HG02870 (cell line): ENCODE results near the gene CCM2.

Source experiments
- ATAC-seq: cut with Tn5 transposase; IDR thresholded peaks from one replicate; pipeline ENCODE4 v1.9.1; 2021; ENCODE audit warnings: mild to moderate bottlenecking, moderate library complexity; ENCODE audit not compliant: unreplicated experiment

CCM2 gene

DNA sequence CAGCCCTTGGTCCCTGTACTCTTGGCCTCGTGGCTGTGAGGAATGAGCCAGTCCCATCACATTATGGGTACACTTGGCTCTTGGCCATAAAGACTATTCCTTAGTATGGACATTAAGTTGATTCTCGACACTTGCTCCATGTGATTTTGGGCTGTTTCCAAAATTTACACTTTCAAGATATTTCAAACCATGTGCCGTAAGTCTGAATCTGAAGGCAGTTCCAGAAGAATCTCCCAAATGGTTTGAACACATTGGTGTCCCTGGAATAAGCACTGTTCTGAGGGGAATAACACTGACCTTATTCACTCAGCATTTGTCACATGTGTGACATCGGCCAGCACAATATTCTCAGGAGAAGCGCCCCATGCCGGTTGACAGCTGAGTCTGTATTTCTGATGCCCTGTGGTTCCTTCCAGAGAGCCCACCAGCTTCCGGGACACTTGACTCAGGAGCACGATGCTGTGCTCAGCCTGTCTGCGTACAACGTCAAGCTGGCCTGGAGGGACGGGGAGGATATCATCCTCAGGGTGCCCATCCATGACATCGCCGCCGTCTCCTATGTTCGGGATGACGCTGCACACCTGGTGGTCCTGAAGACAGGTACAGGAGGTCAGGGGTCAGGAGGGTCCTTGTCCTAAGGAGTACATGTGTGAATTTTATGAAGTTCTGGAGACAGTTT, 64.2 kb downstream of the CCM2 start:
- ATAC-seq: no peak

DNA sequence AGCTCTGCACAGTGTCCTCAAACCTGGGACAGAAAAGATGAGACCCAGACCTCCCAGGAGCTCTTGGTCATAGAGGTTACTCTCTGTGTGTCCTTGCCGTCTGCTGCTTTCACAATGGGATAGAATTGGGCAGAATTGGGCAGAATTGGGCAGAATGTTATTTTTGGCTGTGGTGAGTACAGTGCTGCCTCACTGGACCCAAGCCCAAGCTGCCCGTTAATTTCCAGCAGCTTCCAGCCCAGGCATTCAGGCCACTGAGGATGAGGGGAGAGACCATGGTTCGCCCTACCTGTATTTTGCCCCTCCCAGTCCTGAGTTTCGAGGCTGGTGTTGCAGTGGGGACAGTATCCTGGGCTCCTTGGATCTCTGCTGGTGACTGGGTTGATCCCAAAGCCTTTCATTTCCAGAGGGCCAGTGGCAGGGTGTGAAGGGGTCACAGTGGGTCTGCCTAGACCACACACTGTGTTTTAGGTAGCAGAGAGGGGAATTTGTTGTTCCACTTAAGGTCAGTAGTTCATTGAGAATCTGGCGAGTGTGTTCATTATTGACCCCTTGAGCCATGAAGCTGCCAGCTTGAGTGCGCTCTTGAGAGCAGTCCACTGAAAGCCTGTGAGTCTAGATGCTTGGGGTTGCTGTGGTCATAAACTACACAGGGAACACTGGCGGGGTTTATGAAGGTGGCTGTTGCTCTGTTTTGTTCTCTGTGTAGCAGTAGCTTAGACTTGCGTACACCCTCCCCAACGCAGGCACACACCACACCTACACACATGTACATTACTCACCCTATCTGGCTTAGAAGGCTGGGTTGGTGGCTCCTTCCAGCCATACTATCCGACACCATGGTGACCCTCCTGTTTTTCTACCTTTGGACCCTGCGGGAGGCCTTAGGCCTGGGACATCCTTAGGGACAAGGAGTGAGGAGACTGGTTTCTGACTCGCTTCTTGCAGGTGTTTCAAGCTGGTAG, 65.3 kb downstream of the CCM2 start:
- ATAC-seq: no peak

DNA sequence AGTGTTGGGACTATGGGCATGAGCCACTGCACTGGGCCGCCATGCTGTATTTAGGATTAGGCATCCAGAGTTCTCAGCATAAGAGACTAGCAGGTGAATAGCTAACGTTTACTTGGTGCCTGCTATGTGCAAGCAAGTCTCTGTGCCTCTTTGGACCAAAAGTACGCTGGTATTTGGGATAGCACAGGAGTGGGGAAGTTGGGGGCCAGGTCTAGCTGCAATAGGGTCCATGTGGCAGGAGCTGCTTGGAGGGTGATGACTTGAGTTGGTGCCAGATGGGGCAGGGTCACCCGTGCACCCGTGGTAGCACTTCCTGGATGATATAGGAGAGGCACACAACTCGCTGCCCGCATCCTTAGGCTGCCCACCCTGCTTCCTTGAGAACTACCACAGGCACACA, 66.4 kb downstream of the CCM2 start:
- no peak for ATAC-seq

DNA sequence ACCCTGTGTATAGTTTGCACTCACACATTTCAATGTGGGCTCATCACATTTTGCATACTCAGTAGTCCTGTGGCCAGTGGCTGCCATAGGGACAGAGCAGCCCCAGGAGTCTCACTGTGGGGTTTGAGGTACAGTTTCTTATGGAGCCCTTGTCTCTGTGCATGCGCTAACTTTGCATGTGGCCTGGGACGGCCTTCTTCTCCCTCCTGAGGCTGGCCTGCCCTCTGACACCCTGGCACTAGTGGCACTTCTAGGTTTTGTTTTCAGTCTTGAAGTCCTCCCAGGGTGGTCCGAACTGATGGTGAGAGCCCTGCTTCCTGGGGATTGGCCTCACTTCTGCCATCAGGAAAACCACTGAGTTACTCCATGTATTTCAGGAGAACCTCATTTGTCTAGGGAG, 67.6 kb downstream of the CCM2 start:
- no peak for ATAC-seq

DNA sequence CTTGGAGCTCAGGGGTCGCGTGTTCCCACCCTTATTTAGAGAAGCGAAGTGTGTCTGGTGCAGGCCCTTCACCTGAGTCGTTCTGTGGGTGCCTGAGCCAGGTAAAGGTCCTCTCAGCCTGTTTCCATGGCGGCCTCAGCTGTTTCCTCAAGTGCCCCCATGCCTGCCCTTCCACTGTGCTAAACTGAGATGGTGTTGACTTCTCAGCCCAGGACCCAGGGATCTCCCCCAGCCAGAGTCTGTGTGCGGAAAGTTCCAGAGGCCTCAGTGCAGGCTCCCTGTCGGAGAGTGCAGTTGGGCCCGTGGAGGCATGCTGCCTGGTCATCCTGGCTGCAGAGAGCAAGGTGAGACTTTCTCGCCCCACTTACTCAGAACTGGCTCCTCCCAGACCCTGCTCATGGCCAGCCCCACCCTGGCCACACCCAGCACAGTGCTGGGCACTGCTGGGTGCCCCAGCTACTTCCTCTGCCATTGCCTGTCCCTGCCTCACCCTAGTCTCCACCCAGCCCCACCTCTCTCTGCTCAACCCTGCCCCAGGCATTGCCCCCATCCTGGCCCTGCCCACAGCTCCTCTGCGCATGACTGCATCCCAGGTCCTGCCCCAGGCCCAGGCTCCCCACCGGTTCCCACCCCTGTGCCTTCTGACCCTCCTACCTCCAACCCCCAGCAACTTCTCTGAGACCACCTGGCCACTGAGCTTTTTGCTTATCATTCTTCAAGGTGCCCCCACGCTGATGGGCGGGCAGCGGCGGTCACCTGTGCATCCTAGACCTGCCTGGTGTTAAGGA, 68.4 kb downstream of the CCM2 start:
- ATAC-seq: no peak

DNA sequence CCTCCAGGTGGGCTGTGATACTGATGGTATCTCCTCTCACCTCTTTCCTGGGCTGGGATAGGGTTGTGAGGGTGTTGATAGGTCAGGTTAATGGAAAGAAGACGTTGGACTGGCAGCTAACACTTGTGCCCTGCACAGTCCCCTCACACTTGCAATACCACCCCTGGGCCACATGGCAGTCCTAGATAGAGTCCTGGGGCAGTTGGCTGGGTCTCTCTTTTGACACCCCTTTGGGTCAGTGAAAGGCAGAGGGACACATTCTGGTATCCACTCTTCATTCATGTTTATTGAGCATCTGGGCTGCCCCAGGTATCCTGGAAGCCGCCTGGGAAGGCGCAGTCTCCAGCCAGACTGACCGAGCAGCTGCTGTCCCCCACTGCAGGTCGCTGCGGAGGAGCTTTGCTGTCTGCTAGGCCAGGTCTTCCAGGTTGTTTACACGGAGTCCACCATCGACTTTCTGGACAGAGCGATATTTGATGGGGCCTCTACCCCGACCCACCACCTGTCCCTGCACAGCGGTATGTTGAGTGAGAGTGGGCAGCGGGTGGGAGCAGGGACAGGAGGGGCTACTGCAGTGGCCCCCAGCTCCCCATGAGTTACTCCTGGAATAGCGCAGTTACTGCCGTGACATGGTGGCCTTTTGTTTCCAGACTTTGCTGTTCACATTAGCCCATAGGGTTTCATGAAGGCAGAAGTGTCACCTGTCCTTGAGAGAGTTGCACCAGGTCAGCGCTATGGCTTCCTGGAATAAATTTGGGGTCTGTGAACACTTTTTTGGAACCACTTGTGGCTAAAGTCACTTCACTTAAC, 69.6 kb downstream of the CCM2 start:
- no peak for ATAC-seq

DNA sequence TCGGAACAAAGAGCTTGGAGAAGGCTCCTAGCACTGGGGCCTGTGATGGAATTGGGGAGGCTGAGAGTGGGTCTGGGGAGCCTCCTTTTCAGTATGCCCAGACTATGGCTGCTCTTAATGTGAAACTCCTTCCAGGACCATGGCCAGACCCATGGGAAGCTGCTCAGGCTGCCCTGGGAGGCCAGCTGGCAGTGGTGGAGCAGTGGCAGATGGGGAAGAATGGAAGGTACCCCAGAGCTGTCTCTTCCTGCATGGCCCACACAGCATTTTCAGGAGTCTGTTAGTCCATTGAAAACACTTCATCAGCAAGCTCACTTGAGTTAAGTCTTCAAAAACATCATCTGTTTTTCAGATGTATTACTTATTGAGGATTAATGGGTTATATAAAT, 70.2 kb downstream of the CCM2 start:
- no peak for ATAC-seq

DNA sequence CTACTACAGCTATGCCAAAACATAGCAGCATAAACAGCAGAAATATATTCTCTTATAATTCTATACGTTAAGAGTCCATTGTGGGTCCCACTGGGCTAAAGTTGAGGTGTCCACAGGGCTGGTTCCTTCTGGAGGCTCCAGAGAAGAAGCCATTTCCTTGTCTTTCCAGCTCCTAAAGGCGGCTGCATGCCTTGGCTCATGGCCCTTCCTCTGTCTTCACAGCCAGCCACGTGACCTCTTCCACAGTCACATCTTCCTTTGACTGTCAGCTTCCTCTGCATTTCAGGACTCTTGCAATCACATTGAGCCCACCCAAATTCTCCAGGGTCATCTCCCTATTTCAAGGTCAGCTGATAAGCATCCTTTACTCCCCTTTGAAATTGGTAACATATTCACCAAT, 71.5 kb downstream of the CCM2 start:
- no peak for ATAC-seq

DNA sequence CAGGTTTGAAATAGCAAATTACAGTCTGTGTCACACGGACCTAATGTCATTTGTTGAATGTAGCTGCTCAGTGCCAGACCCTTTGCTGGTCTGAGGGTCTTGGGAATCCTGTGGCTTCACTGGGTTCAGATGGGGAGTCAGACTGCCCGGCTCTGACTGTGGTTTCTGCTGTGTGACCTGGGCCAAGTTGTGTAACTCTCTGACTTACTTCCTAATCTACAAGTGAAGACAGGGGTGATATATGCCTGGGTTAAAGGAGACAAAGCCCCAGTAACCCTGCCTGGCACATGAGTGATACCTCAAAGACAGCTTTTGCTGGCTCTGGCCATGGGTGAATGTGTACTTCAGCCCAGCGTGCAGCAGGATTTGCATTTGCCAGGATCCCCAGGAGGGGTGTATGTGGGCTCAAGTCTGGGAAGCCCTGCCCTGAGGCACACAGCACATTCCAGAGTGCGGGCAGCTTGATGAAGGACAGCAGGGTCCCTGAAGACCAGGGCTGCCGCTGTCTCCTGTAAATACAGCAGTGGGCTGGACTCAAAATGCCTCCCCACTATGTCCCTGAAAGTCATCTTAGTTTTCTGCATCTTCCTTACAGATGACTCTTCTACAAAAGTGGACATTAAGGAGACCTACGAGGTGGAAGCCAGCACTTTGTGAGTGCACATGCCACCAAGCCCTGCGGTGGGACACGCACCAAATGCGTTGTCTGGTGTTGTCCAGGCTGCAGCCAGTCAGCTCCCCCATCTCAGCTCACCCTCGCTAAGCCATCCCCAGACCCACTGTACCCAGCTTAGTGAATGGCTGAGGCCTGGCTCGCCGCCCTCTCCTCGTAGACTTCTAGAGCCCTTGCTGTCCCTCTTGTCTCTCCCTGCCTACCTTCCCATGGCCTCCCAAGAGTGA, 72.4 kb downstream of the CCM2 start:
- no peak for ATAC-seq

DNA sequence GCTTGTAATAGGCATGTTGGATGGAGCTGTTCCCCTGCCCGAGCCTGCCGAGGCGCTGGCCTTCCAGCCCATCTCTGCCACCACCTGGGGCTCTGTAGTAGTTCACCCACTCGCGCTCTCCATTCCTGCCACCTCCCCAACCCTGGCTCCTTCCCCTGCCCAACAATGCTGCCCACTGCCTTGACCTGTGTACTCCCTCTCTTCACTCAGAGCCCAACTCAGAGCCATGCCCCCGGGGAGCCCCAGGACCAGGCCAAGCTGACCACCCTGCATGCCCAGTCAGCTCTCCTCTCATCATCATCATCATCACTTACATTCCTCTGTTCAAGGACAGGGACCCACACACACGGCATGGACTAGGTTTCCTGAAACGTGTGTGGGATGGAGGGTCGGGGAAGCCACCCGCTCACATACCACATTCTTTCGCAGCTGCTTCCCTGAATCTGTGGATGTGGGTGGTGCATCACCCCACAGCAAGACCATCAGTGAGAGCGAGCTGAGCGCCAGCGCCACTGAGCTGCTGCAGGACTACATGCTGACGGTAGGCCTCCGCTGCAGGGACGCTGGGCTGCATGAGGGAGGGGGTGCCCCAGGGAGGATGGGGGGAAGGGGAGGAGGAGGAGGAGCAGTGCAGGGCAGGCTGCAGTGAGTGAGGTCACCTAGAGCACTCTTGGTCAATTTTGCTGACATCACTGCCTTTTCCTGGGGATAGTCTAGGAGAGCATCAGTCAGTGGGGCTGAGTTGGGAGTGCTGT, 73.2 kb downstream of the CCM2 start:
- ATAC-seq: no peak

DNA sequence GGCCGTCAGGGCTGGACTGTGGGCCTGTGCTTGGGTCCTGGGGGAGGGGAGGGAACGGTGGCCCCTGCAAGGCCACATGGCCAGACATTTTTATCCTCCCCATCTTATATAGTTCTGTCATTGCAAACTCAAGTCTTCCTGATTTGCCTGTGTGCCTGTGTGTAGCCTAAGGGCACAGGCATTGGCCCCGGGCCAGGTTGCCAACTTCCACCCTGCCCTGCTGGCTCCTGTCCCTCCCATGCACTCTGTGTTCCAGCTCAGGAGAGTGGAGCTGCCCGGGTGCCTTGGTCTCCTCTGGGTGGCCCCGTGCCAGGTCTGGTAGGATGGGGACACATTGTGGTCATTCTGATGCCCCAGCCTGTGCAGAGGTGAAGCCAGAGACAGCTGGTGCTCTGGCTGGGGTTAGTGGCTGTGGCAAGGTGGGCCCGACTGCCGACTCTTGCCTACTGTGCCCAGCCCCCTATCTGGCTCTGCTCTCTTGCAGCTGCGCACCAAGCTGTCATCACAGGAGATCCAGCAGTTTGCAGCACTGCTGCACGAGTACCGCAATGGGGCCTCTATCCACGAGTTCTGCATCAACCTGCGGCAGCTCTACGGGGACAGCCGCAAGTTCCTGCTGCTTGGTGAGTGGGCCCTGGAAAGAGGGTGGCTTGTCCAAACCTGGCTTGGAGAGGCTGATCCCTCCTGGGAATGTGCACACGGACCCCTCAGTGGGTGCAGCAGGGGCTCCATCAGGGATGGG, 74.0 kb downstream of the CCM2 start:
- no peak for ATAC-seq

DNA sequence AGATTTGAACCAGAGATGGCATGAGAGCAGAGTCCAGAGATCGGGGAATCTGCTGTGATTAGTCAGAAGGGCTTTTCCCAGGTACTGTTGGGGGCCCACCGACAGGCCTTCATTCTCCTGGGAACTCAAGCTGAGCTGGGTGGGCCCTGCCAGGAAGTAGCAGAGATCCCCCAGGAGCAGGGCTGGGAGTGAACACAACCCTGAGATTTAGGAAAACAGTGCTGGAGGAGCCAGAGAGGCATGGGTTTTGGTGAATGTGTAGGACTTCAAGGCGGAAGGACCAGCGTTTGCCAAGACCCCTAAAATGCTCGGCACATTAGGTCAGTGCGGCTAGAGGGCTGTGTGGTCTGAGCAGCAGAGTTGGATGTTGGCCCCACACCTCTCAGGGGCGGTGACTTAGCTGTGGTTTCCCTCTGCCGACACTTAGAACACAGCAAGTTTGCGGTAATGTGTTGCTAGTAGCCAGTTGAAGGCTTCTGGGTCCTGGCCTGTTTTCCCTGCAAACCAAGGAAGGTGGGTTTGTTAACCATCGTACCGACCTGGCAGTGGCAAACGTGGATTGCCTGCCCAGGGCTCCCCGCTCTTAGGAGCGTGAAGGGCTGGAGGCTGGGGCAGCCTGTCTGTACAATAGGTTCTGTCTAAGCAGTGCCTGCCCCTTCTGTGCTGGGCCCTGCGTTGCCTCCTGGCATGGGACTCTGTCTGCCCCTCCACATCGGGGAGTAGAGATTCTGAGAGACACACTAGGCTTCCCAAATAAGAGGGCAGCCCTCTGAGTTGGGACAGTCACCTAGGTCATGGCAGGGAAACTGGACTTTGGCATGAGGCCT, 74.7 kb downstream of the CCM2 start:
- no peak for ATAC-seq

DNA sequence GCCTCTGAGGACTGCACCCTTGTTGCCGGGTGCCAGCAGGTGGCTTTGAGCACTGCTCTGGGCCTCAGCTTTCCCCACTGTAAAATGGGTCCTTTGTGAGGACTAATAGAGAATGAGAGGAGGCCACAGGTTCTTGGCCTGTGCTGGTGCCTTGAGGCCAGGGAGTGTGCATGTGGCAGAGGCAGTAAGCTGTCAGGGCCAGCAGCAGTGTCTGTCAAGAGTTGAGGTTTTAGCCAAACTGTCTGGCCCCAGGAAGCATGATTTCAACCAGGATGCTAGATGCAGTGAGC, 75.3 kb downstream of the CCM2 start:
- ATAC-seq: no peak

DNA sequence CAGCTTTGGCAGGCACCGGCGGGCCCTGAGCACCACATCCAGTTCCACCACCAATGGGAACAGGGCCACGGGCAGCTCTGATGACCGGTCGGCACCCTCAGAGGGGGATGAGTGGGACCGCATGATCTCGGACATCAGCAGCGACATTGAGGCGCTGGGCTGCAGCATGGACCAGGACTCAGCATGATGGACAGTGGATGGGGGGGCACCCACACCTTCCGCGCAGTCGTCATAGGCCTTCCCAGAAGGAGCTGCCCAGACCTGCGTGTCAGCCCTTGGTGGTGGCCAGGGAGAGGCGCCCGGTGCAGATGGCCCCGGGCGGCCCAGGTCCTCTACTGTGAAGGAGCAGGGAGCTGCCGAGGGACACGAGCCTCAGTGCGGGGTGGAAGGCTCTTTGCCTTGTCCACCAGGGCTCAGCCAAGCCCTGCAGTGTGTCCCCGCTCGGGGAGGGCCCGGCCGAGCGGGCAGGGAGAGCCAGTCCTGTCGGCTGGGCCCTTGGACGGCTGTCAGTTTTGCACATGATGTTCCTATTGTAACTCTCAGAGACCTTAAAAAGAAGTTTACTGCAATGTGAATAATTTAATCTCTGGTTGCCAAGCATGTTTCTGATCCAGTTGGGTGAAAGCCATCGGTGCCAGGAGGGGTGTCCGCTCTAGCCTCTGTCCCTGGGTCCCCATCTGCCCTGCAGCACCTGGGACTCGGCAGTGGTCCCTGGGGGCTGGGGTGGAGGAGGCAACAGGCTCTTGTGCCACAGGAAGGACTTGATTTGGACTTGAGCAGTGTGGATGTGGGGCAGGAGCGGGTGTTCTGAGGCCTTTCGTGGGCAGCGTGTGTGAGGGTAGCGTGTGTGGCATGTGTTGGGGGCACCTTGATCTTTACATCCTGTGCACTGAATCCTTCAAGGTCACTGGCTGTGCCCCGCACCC, 76.1 kb downstream of the CCM2 start:
- ATAC-seq: no peak

DNA sequence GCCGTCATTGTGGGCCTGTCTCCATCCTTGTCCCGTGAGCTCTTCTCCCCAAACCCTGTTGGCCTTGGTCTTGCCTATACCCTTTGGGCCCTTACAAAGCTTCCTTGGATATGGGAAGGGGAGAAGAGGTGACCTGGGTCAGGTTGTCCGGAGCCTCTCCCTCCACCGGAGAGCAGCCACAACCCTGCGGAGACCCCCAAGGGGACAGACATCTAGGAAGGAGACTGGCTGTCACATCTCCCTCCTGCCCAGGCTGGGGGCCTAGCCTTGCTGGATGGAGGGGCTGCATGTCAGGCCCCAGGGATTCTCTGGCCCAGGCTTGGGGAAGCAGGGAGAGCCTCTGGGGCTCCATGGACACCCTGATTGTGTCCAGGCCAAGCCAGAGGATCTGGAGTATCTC, 76.9 kb downstream of the CCM2 start:
- no peak for ATAC-seq

DNA sequence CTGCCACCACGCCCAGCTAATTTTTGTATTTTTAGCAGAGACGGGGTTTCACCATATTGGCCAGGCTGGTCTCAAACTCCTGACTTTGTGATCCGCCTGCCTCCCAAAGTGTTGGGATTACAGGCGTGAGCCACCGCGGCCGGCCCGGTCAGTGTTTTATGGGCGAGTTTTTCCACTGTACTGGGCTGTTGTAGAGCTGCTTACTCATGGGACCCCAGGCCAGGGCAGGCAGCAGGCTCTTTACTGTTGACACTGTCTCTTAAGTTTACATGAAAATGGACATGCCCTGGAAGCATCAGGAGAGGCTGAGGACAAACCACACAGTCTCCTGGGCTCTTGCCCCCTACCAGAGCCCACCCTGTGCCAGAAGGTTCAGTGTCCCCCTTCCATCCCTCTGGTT, 77.6 kb downstream of the CCM2 start:
- no peak for ATAC-seq
